ENCODE measurements around the gene MS4A10.

The MS4A10 gene

DNA sequence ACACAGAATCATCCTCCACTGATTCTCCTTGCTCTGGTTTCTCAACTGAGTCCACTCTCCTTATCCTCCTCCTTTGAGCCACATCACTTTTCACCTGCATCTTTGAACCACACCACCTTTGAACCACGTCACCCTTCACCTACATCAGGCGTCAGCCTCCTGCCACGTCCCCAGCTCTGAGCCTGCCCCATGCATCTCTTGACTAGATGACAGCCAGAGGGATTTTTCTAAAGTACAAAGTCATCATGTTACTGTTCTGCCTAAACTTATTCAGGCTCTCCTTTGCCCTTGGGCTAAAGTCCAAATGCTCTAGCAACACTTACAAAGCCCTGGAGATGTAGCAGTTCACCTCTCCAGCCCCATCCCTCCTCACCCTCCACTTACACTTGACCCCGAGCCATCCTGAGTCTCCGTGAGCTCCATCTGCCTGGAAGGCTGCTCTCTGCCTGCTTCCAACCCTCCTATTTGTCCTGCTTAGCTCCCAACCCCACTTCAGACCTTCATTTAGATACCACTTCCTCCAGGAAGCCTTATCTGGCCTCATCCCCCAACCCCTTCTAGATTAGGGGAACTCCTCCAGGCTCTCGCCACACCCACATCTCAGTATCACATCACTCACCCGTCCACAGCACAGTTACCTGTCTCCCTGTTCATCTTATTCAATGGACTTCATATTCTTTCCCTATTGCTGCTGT, 3.7 kb upstream of the MS4A10 start:
- Histone ChIP-seq H4K20me1 (ENCODE audit: insufficient read depth, low read length) (no peaks in the 10 kb centered on the region), H3K9ac (ENCODE audit: low read depth, low read length) (no peak overlapping the region), H3K27me3 (ENCODE audit: insufficient read depth, low read length, poor library complexity) (no peaks in the 10 kb centered on the region), H2AFZ (ENCODE audit: low read depth, low read length) (no peak overlapping the region), H3K36me3 (ENCODE audit: insufficient read depth, low read length) (no peaks in the 10 kb centered on the region), H3K9me3 (ENCODE audit: insufficient read depth, low read length, severe bottlenecking) (no peaks in the 10 kb centered on the region), H3K79me2 (ENCODE audit: insufficient read depth, low read length) (no peaks in the 10 kb centered on the region), H3K27ac (ENCODE audit: low read length) (no peak overlapping the region), H3K4me2 (ENCODE audit: insufficient read depth, low read length) (no peak overlapping the region), H3K4me3 (ENCODE audit: low read depth in 1 of 2, low read length in 2 of 2) (no peak overlapping the region), H3K4me1 (ENCODE audit: insufficient read depth, low read length) (no peaks in the 10 kb centered on the region)
- TF ChIP-seq, protein P1, sequence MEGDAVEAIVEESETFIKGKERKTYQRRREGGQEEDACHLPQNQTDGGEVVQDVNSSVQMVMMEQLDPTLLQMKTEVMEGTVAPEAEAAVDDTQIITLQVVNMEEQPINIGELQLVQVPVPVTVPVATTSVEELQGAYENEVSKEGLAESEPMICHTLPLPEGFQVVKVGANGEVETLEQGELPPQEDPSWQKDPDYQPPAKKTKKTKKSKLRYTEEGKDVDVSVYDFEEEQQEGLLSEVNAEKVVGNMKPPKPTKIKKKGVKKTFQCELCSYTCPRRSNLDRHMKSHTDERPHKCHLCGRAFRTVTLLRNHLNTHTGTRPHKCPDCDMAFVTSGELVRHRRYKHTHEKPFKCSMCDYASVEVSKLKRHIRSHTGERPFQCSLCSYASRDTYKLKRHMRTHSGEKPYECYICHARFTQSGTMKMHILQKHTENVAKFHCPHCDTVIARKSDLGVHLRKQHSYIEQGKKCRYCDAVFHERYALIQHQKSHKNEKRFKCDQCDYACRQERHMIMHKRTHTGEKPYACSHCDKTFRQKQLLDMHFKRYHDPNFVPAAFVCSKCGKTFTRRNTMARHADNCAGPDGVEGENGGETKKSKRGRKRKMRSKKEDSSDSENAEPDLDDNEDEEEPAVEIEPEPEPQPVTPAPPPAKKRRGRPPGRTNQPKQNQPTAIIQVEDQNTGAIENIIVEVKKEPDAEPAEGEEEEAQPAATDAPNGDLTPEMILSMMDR (IDR thresholded peaks at IDR 0.05; ENCODE audit: borderline replicate concordance, extremely low read depth, low read length, poor library complexity, severe bottlenecking), result no peak
- TF ChIP-seq EZH2 (IDR thresholded peaks at IDR 0.05; ENCODE audit: borderline replicate concordance, low read depth, low read length, severe bottlenecking), result no peak
- ATAC-seq (ENCODE audit: insufficient read depth, low read depth) (no peak), DNase-seq (no peak)

DNA sequence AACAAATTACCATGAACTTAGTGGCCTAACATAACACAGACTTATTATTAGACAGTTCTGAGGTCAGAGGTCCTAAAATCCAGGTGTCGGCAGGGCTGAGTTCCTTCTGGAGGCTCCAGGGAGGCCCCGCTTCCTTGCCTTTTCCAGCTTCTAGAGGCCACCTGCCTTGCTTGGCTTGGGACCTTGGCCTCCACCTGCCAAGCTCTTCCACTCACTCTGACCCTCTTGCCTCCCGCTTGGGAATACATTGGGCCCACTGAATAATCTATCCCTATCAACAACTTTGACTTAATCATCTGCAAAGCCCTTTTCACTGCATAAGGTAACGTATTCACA, 3.2 kb upstream of the MS4A10 start:
- H3K27ac ChIP-seq (ENCODE audit: low read length), result no peak overlapping the region
- H2AFZ ChIP-seq (ENCODE audit: low read depth, low read length), result no peak overlapping the region
- no peaks in the 10 kb centered on the region for H3K4me1 ChIP-seq (ENCODE audit: insufficient read depth, low read length)
- H3K79me2 ChIP-seq (ENCODE audit: insufficient read depth, low read length), result no peaks in the 10 kb centered on the region
- no peak overlapping the region for H3K4me3 ChIP-seq (ENCODE audit: low read depth in 1 of 2, low read length in 2 of 2)
- no peaks in the 10 kb centered on the region for H3K27me3 ChIP-seq (ENCODE audit: insufficient read depth, low read length, poor library complexity)
- no peak overlapping the region for H3K4me2 ChIP-seq (ENCODE audit: insufficient read depth, low read length)
- H3K9ac ChIP-seq (ENCODE audit: low read depth, low read length), result no peak overlapping the region
- H3K36me3 ChIP-seq (ENCODE audit: insufficient read depth, low read length), result no peaks in the 10 kb centered on the region
- no peaks in the 10 kb centered on the region for H4K20me1 ChIP-seq (ENCODE audit: insufficient read depth, low read length)
- no peak for ATAC-seq (ENCODE audit: insufficient read depth, low read depth)
- DNase-seq, result no peak
- no peaks in the 10 kb centered on the region for H3K9me3 ChIP-seq (ENCODE audit: insufficient read depth, low read length, severe bottlenecking)
- TF ChIP-seq EZH2 (IDR thresholded peaks at IDR 0.05; ENCODE audit: borderline replicate concordance, low read depth, low read length, severe bottlenecking), result no peak
- TF ChIP-seq, protein P1 (IDR thresholded peaks at IDR 0.05; ENCODE audit: borderline replicate concordance, extremely low read depth, low read length, poor library complexity, severe bottlenecking), result no peak

DNA sequence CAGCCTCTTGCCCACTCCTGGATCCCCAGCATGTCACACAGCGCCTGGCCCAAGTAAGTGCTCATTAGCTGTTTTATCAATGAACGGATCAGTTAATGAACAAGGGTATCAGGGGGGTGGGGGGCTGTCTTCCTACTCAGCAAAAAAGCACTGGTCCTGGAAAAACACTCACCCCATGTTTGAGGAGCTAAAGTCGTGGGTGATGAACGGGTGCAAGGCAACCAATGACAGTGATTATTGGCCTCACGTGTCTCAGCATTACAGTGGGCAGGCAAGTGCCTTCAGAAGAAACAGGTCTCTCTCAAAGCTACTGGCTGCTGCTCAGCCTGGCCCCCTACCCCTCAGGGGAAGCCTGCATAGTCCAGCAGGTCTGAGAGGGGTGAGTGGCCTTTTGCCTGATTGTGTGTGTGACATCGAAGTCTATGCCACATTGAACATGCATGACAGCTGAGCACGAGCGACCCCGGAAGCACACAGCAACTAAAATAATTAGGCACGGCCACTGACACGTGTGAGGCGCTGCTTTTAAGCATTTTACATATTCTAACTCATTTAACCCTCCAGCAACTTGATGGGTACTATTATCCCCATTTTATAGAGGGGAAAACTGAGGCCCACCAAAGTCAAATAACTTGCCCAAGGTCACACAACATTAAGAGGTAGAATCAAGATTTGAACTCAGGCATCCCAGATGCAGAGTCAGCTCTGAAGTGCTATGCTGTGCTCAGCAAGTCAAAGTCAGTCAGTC, 2.6 kb upstream of the MS4A10 start:
- Histone ChIP-seq H2AFZ (ENCODE audit: low read depth, low read length) (no peak overlapping the region), H3K36me3 (ENCODE audit: insufficient read depth, low read length) (no peaks in the 10 kb centered on the region), H3K4me1 (ENCODE audit: insufficient read depth, low read length) (no peaks in the 10 kb centered on the region), H4K20me1 (ENCODE audit: insufficient read depth, low read length) (no peaks in the 10 kb centered on the region), H3K4me2 (ENCODE audit: insufficient read depth, low read length) (no peak overlapping the region), H3K9me3 (ENCODE audit: insufficient read depth, low read length, severe bottlenecking) (no peaks in the 10 kb centered on the region), H3K27me3 (ENCODE audit: insufficient read depth, low read length, poor library complexity) (no peaks in the 10 kb centered on the region), H3K4me3 (ENCODE audit: low read depth in 1 of 2, low read length in 2 of 2) (no peak overlapping the region), H3K27ac (ENCODE audit: low read length) (no peak overlapping the region), H3K79me2 (ENCODE audit: insufficient read depth, low read length) (no peaks in the 10 kb centered on the region), H3K9ac (ENCODE audit: low read depth, low read length) (no peak overlapping the region)
- TF ChIP-seq, protein P1 (IDR thresholded peaks at IDR 0.05; ENCODE audit: borderline replicate concordance, extremely low read depth, low read length, poor library complexity, severe bottlenecking), result no peak
- no peak for TF ChIP-seq EZH2 (IDR thresholded peaks at IDR 0.05; ENCODE audit: borderline replicate concordance, low read depth, low read length, severe bottlenecking)
- DNase-seq (no peak), ATAC-seq (ENCODE audit: insufficient read depth, low read depth) (no peak)

Measured in DND-41 (cell line).